Neural crest cell (in vitro differentiated cells): ENCODE measurements around the gene IPPK. TPM values are rescaled to one million over a fixed set of nuclear protein-coding genes. Genes with fewer than 3 reads are reported as not detected.

ENCODE experiments used
- DNase-seq: peaks from one replicate; pipeline ENCODE4 v3.0.0; 2021; ENCODE audit warnings: low read depth, mixed read lengths, low spot score
- H3K27ac Mint-ChIP-seq: one replicate; pipeline ENCODE4 v1.8.0; 2021; ENCODE audit warnings: mild to moderate bottlenecking, mixed read lengths; ENCODE audit not compliant: unreplicated experiment
- H3K27me3 Mint-ChIP-seq: 2 replicates; pipeline ENCODE4 v1.8.0; 2021; ENCODE audit warnings: low read depth, mild to moderate bottlenecking, mixed read lengths
- H3K36me3 Mint-ChIP-seq: 2 replicates; pipeline ENCODE4 v1.8.0; 2021; ENCODE audit warnings: low read depth, mild to moderate bottlenecking, mixed read lengths
- H3K4me1 Mint-ChIP-seq: 2 replicates; pipeline ENCODE4 v1.8.0; 2021; ENCODE audit warnings: mixed read lengths
- H3K4me3 Mint-ChIP-seq: one replicate; pipeline ENCODE4 v1.8.0; 2021; ENCODE audit warnings: mild to moderate bottlenecking, mixed read lengths
- H3K9me3 Mint-ChIP-seq: 2 replicates; pipeline ENCODE4 v1.8.0; 2021; ENCODE audit warnings: mixed read lengths
- total RNA-seq: library from RNA; stranded (reverse); gene quantifications from 2 replicates; pipeline ENCODE4 v1.2.1, GENCODE V29; 2021
- TF ChIP-seq, protein P1 (sequence below): fragments of 200-600 bp; sonication (generic); conservative IDR thresholded peaks from 2 replicates; pipeline ENCODE4 v1.5.0; 2021; ENCODE audit warnings: antibody characterized with exemption, mild to moderate bottlenecking

Gene IPPK
- total RNA-seq, 1 donor from 2014 or later, result 13.1 TPM

DNA sequence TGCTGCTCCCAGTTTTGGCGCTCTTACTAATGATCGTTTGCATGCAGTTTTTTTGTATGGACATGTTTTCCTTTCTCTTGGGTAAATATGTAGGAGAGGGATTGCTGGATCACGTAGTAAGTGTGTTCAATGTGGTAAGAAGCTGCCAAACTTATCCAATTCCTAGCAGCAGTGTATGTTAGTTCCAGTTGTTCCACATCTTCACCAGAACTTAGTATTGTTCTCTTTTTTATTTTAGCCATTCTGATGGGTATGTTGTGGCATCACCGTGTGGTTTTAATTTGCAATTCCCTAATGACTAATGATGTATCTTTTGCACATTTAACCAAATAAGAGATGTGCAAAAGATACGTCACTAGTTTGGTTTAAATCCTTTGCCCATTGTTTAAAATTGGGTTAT lies 65.9 kb downstream of the IPPK start:
- H3K9me3 Mint-ChIP-seq, result peaks cover 5% of the 10 kb centered on the region
- peaks cover 17% of the 10 kb centered on the region for H3K36me3 Mint-ChIP-seq
- H3K4me1 Mint-ChIP-seq, result peaks cover 15% of the 10 kb centered on the region
- no peaks in the 10 kb centered on the region for H3K27me3 Mint-ChIP-seq
- TF ChIP-seq, protein P1, sequence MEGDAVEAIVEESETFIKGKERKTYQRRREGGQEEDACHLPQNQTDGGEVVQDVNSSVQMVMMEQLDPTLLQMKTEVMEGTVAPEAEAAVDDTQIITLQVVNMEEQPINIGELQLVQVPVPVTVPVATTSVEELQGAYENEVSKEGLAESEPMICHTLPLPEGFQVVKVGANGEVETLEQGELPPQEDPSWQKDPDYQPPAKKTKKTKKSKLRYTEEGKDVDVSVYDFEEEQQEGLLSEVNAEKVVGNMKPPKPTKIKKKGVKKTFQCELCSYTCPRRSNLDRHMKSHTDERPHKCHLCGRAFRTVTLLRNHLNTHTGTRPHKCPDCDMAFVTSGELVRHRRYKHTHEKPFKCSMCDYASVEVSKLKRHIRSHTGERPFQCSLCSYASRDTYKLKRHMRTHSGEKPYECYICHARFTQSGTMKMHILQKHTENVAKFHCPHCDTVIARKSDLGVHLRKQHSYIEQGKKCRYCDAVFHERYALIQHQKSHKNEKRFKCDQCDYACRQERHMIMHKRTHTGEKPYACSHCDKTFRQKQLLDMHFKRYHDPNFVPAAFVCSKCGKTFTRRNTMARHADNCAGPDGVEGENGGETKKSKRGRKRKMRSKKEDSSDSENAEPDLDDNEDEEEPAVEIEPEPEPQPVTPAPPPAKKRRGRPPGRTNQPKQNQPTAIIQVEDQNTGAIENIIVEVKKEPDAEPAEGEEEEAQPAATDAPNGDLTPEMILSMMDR, result no peak
- H3K4me3 Mint-ChIP-seq, result no peak overlapping the region
- no peak for DNase-seq
- no peak overlapping the region for H3K27ac Mint-ChIP-seq

DNA sequence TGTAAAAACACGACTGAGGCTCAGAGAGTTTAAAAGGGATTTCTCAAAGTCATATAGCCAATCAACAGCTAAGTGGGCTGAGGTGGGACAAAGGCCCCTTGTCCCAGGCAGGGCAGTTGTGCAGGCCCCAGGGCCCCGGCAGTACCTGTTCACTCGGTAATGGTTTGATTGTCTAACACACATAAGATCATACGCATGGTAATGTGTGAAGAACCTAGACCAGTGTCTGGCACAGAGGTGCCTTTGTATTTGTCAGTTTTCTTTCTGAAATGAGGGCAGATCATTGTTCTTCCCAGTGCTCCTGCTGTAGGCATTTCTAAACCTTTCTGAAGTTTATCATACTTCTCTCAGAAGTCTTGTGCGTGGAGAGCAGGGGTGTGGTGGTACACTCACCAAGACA lies 66.8 kb downstream of the IPPK start:
- peaks cover 5% of the 10 kb centered on the region for H3K9me3 Mint-ChIP-seq
- TF ChIP-seq, protein P1, result no peak
- H3K27ac Mint-ChIP-seq, result no peak overlapping the region
- H3K4me3 Mint-ChIP-seq, result no peak overlapping the region
- H3K27me3 Mint-ChIP-seq, result no peaks in the 10 kb centered on the region
- no peak for DNase-seq
- peaks cover 9% of the 10 kb centered on the region for H3K4me1 Mint-ChIP-seq
- peaks cover 17% of the 10 kb centered on the region for H3K36me3 Mint-ChIP-seq

DNA sequence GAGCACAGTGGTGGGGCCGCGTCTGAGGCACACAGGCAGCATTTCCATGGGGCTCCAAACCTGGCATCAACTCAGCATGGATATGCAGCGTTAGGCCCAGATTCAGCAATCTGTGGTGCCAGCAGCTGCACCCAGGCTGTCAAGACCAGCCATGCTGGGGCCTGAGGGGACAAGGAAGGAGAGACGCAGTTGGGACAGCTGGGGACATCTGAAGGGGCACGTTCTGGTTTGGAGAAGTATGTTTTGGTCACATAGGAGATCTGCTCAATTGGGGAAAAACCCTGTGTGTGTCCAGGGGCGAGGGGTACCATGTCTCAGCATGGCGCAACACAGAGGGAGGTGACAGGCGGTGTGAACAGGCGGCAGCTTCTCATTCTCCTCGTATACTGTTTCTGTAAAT lies 67.5 kb downstream of the IPPK start:
- DNase-seq, result no peak
- Mint-ChIP-seq H3K4me3 (no peak overlapping the region), H3K36me3 (peaks cover 17% of the 10 kb centered on the region), H3K9me3 (peaks cover 5% of the 10 kb centered on the region), H3K4me1 (peaks cover 9% of the 10 kb centered on the region), H3K27ac (no peak overlapping the region), H3K27me3 (no peaks in the 10 kb centered on the region)
- TF ChIP-seq, protein P1, result no peak

DNA sequence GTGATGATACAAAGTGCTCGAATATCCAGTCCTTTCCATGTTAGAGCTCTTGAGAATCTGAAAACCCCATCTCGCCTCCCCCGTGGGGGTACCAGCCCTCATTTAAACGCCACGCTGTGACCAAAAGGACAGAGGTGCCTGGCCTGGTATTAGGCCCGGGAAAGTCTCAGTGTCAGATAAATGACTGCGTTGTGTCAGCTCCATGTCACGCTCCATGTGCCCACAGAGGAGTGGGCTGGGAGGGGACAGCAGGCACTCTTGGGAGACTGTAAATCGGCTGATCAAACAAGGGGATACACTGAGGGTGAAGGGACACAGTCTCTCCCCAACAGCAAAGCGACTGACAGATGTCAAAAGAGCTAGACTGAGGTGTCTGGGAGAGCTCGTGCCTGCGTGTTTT lies 68.5 kb downstream of the IPPK start:
- Mint-ChIP-seq H3K4me3 (no peak overlapping the region), H3K36me3 (peaks cover 17% of the 10 kb centered on the region), H3K27ac (no peak overlapping the region), H3K4me1 (peaks cover 14% of the 10 kb centered on the region), H3K9me3 (peaks cover 5% of the 10 kb centered on the region), H3K27me3 (no peaks in the 10 kb centered on the region)
- TF ChIP-seq, protein P1, result no peak
- DNase-seq, result no peak

DNA sequence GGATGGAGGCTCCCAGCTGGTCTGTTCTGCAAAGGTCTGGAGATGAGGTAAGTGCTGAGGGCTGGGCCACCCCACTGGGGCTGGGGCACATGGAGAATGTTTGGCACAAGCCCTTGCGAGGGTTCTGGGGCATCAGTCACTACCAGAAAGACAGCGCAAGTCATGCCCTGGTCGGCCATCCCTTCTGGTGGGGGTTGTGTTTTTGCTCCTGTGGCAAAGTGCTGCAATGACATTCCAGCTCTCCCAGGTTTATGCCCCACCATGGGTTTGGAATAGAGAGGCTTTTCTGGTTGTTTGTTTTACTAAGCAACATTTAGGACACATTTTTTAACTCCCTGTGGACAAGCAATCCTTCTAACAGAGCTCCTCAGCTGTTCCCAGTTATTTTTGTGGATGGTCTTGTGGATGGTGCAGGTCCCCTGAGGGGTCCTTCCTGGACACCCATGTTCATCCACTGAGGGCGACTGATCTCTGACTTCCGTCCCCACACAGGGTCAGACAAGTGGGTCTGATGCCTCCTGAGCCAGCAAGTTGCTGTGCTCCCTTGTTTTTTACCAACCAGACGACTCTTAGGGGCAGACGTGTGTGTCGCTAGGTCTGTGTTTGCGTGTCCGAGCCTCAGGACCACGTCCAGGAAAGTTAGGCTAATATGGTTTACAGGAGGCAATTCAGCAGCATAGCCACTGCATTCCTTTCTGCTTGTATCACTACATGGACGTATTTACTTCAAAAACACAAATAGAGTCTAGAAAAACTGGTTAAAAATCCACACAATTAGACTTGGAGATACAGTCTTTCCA lies 69.3 kb downstream of the IPPK start:
- peaks cover 14% of the 10 kb centered on the region for H3K4me1 Mint-ChIP-seq
- H3K9me3 Mint-ChIP-seq, result peaks cover 5% of the 10 kb centered on the region
- H3K27me3 Mint-ChIP-seq, result no peaks in the 10 kb centered on the region
- no peak overlapping the region for H3K27ac Mint-ChIP-seq
- TF ChIP-seq, protein P1, result no peak
- H3K36me3 Mint-ChIP-seq, result peaks cover 17% of the 10 kb centered on the region
- DNase-seq, result no peak
- H3K4me3 Mint-ChIP-seq, result no peak overlapping the region
